DND-41 (cell line): ENCODE results near the gene PIK3R6.

ENCODE experiments used
- ATAC-seq: fragments of 200-7000 bp; cut with Tn5 transposase; 3 replicates; pipeline ENCODE4 v1.9.1; 2021; ENCODE audit warnings: low read depth; ENCODE audit not compliant: insufficient read depth
- DNase-seq: peaks from one replicate; pipeline ENCODE4 v3.0.0-alpha.2; 2020
- H2AFZ ChIP-seq: 2 replicates; pipeline ENCODE4 v1.6.0; 2012; ENCODE audit warnings: low read depth, low read length
- H3K27ac ChIP-seq: 2 replicates; pipeline ENCODE4 v1.5.1; 2012; ENCODE audit warnings: low read length, inconsistent platforms
- H3K27me3 ChIP-seq: fragments of 200-600 bp; sonication (generic); 2 replicates; pipeline ENCODE4 v1.6.0; 2012; ENCODE audit warnings: low read length, mild to moderate bottlenecking, inconsistent platforms; ENCODE audit not compliant: insufficient read depth, poor library complexity
- H3K36me3 ChIP-seq: 2 replicates; pipeline ENCODE4 v1.5.1; 2012; ENCODE audit warnings: low read length, inconsistent platforms; ENCODE audit not compliant: insufficient read depth
- H3K4me1 ChIP-seq: 2 replicates; pipeline ENCODE4 v1.5.1; 2012; ENCODE audit warnings: mild to moderate bottlenecking, low read length; ENCODE audit not compliant: insufficient read depth
- H3K4me2 ChIP-seq: 2 replicates; pipeline ENCODE4 v1.6.0; 2012; ENCODE audit warnings: mild to moderate bottlenecking, moderate library complexity, low read length, inconsistent platforms; ENCODE audit not compliant: insufficient read depth
- H3K4me3 ChIP-seq, 2 experiments: fragments of 200-600 bp in 1 of 2; shearing (Covaris generic) in 1 of 2; 2 replicates each; pipeline ENCODE4 v1.5.1; 2012 to 2016; ENCODE audit warnings: inconsistent platforms in 2 of 2, low read length in 2 of 2, mild to moderate bottlenecking in 2 of 2, low read depth in 1 of 2, moderate library complexity in 1 of 2
- H3K79me2 ChIP-seq: 2 replicates; pipeline ENCODE4 v1.6.0; 2012; ENCODE audit warnings: low read length, inconsistent platforms; ENCODE audit not compliant: insufficient read depth
- H3K9ac ChIP-seq: 2 replicates; pipeline ENCODE4 v1.6.0; 2012; ENCODE audit warnings: low read depth, mild to moderate bottlenecking, inconsistent platforms, low read length, moderate library complexity
- H3K9me3 ChIP-seq: 2 replicates; pipeline ENCODE4 v1.5.1; 2012; ENCODE audit warnings: low read length, moderate library complexity, mild to moderate bottlenecking, inconsistent platforms; ENCODE audit not compliant: insufficient read depth, severe bottlenecking
- H4K20me1 ChIP-seq: 2 replicates; pipeline ENCODE4 v1.6.0; 2012; ENCODE audit warnings: low read length; ENCODE audit not compliant: insufficient read depth
- EZH2 ChIP-seq: IDR thresholded peaks from 3 replicates; pipeline ENCODE4 v1.6.1; 2012; ENCODE audit warnings: borderline replicate concordance, low read depth, mild to moderate bottlenecking, moderate library complexity, low read length, inconsistent platforms; ENCODE audit not compliant: severe bottlenecking
- TF ChIP-seq, protein P1 (sequence below): IDR thresholded peaks from 2 replicates; pipeline ENCODE4 v1.5.1; 2012; ENCODE audit warnings: borderline replicate concordance, low read length, moderate library complexity, mild to moderate bottlenecking; ENCODE audit not compliant: poor library complexity, severe bottlenecking; ENCODE audit errors: extremely low read depth

PIK3R6 gene

DNA sequence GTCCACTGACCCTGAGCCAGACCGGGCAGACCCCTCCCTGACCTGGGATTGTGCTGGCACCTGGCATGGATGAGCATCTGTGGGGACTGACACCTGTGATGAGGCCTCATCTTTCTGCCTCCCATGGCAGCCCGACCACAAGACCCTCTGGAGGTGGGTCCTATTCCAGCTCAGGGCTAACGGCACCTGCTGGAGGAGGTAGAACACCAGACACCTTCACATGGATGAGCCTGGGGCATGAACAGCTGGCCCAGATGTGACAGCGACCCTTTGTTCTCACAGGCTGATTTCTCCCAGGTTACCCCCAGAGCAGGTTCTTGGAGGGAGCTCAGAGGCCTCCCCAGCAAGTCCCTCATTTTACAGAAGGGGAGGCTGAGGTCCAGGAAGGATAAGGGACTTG lies 46.4 kb upstream of the PIK3R6 start:
- Histone ChIP-seq H3K4me1 (no peaks in the 10 kb centered on the region), H2AFZ (no peak overlapping the region), H3K36me3 (peaks cover 23% of the 10 kb centered on the region), H3K27me3 (no peaks in the 10 kb centered on the region), H4K20me1 (peaks cover 8% of the 10 kb centered on the region; the same call in 1 of the 2 replicates), H3K27ac (no peak overlapping the region), H3K9me3 (peaks cover 10% of the 10 kb centered on the region), H3K9ac (no peak overlapping the region), H3K4me2 (no peak overlapping the region), H3K79me2 (peaks cover 4% of the 10 kb centered on the region; the same call in 1 of the 2 replicates), H3K4me3 (no peak overlapping the region)
- no peak for ATAC-seq
- no peak for DNase-seq
- no peak for TF ChIP-seq EZH2
- TF ChIP-seq, protein P1, sequence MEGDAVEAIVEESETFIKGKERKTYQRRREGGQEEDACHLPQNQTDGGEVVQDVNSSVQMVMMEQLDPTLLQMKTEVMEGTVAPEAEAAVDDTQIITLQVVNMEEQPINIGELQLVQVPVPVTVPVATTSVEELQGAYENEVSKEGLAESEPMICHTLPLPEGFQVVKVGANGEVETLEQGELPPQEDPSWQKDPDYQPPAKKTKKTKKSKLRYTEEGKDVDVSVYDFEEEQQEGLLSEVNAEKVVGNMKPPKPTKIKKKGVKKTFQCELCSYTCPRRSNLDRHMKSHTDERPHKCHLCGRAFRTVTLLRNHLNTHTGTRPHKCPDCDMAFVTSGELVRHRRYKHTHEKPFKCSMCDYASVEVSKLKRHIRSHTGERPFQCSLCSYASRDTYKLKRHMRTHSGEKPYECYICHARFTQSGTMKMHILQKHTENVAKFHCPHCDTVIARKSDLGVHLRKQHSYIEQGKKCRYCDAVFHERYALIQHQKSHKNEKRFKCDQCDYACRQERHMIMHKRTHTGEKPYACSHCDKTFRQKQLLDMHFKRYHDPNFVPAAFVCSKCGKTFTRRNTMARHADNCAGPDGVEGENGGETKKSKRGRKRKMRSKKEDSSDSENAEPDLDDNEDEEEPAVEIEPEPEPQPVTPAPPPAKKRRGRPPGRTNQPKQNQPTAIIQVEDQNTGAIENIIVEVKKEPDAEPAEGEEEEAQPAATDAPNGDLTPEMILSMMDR, result no peak

GRCh38 chr17:8913091-8913490 lies 45.6 kb upstream of the PIK3R6 start:
- no peak overlapping the region for H3K27ac ChIP-seq
- H3K27me3 ChIP-seq, result no peaks in the 10 kb centered on the region
- ATAC-seq (no peak), DNase-seq (no peak)
- H2AFZ ChIP-seq, result no peak overlapping the region
- peaks cover 4% of the 10 kb centered on the region; the same call in 1 of the 2 replicates for H3K79me2 ChIP-seq
- TF ChIP-seq, protein P1, result no peak
- no peak for TF ChIP-seq EZH2
- no peak overlapping the region for H3K9ac ChIP-seq
- peaks cover 30% of the 10 kb centered on the region for H3K36me3 ChIP-seq
- no peak overlapping the region for H3K4me2 ChIP-seq
- H3K9me3 ChIP-seq, result peaks cover 4% of the 10 kb centered on the region
- H3K4me3 ChIP-seq, result no peak overlapping the region
- H4K20me1 ChIP-seq, result peaks cover 8% of the 10 kb centered on the region; the same call in 1 of the 2 replicates
- H3K4me1 ChIP-seq, result no peaks in the 10 kb centered on the region

GRCh38 chr17:8912084-8912981 lies 44.9 kb upstream of the PIK3R6 start:
- H3K9me3 ChIP-seq, result no peaks in the 10 kb centered on the region
- no peak overlapping the region for H3K4me3 ChIP-seq
- peak overlapping the region; percentile 14; the same call in 1 of the 2 replicates for H3K27ac ChIP-seq
- peaks cover 4% of the 10 kb centered on the region; the same call in 1 of the 2 replicates for H3K79me2 ChIP-seq
- ATAC-seq (no peak), DNase-seq (no peak)
- H3K9ac ChIP-seq, result no peak overlapping the region
- peaks cover 8% of the 10 kb centered on the region; the same call in 1 of the 2 replicates for H4K20me1 ChIP-seq
- H3K4me2 ChIP-seq, result no peak overlapping the region
- no peaks in the 10 kb centered on the region for H3K4me1 ChIP-seq
- no peak overlapping the region for H2AFZ ChIP-seq
- H3K27me3 ChIP-seq, result no peaks in the 10 kb centered on the region
- TF ChIP-seq, protein P1, result no peak
- no peak for TF ChIP-seq EZH2
- H3K36me3 ChIP-seq, result peaks cover 34% of the 10 kb centered on the region
